IMR-90 (cell line): ENCODE results near the gene PPAN. TPM values are rescaled to one million over a fixed set of nuclear protein-coding genes. Genes with fewer than 3 reads are reported as not detected.

ENCODE experiments used
- ATAC-seq: fragments of 200-7000 bp; cut with Tn5 transposase; 2 replicates; pipeline ENCODE4 v1.9.1; 2020; ENCODE audit warnings: low read depth, mild to moderate bottlenecking, moderate library complexity
- BruUV-seq: library from RNA; stranded (reverse); fragments of 400-500 nt; replicated peaks from 2 replicates; lab custom pipeline; 2021; lab: Mats Ljungman, UMichigan
- CTCF ChIA-PET: fragments of 300-600 bp; formaldehyde crosslinking; extraction: SDS; loops from one replicate; lab custom pipeline; 2021; ENCODE audit warnings: antibody characterized with exemption; lab: Yijun Ruan, JAX
- POLR2A ChIA-PET: fragments of 300-600 bp; sonication (Branson Sonifier 250); formaldehyde crosslinking; loops from one replicate; lab custom pipeline; 2022; ENCODE audit warnings: antibody characterized with exemption; ENCODE audit not compliant: unreplicated experiment; lab: Charles Lee
- DNase-seq: peaks from one replicate; pipeline ENCODE4 v3.0.0; 2013
- H2AFZ ChIP-seq: replicated peaks from 2 replicates; pipeline ENCODE3; 2013; ENCODE audit warnings: low read length, mild to moderate bottlenecking; ENCODE audit not compliant: poor library complexity
- H2AK5ac ChIP-seq: 2 replicates; pipeline ENCODE4 v1.6.1; 2013; ENCODE audit warnings: low read depth, low read length, inconsistent platforms
- H2AK9ac ChIP-seq: replicated peaks from 2 replicates; pipeline ENCODE3; 2013; ENCODE audit warnings: mild to moderate bottlenecking, low read depth, low read length, moderate library complexity; ENCODE audit not compliant: poor library complexity
- H2BK120ac ChIP-seq: 2 replicates; pipeline ENCODE4 v1.6.1; 2013; ENCODE audit warnings: low read depth, low read length, inconsistent platforms
- H2BK15ac ChIP-seq: 3 replicates; pipeline ENCODE4 v1.6.1; 2013; ENCODE audit warnings: low read depth, low read length, inconsistent platforms
- H2BK20ac ChIP-seq: 2 replicates; pipeline ENCODE4 v1.6.1; 2013; ENCODE audit warnings: low read depth, mild to moderate bottlenecking, inconsistent platforms, low read length, moderate library complexity
- H2BK5ac ChIP-seq: 2 replicates; pipeline ENCODE4 v1.6.1; 2013; ENCODE audit warnings: mild to moderate bottlenecking, low read depth, low read length, inconsistent platforms; ENCODE audit not compliant: poor library complexity, severe bottlenecking
- H3K14ac ChIP-seq: replicated peaks from 2 replicates; pipeline ENCODE4 v1.6.1; 2013; ENCODE audit warnings: low read depth, low read length, inconsistent platforms
- H3K18ac ChIP-seq: 2 replicates; pipeline ENCODE4 v1.6.1; 2013; ENCODE audit warnings: low read depth, low read length, control low read depth
- H3K23ac ChIP-seq: 2 replicates; pipeline ENCODE4 v1.6.1; 2013; ENCODE audit warnings: low read depth, low read length, inconsistent platforms
- H3K27ac ChIP-seq: 2 replicates; pipeline ENCODE4 v1.5.1; 2013; ENCODE audit warnings: mild to moderate bottlenecking, control low read depth, low read length; ENCODE audit not compliant: insufficient read depth
- H3K27me3 ChIP-seq: 2 replicates; pipeline ENCODE4 v1.6.1; 2013; ENCODE audit warnings: low read length; ENCODE audit not compliant: control insufficient read depth, insufficient read depth
- H3K36me3 ChIP-seq: 2 replicates; pipeline ENCODE4 v1.6.1; 2013; ENCODE audit warnings: low read length, mixed read lengths; ENCODE audit not compliant: control insufficient read depth, insufficient read depth
- H3K4ac ChIP-seq: 2 replicates; pipeline ENCODE4 v1.6.1; 2013; ENCODE audit warnings: low read depth, low read length, inconsistent platforms
- H3K4me1 ChIP-seq: 2 replicates; pipeline ENCODE4 v1.6.1; 2013; ENCODE audit warnings: low read length, mixed read lengths; ENCODE audit not compliant: control insufficient read depth, insufficient read depth
- H3K4me2 ChIP-seq: 2 replicates; pipeline ENCODE4 v1.6.1; 2013; ENCODE audit warnings: low read depth, mild to moderate bottlenecking, control low read depth, low read length, moderate library complexity
- H3K4me3 ChIP-seq: 2 replicates; pipeline ENCODE4 v1.5.1; 2013; ENCODE audit warnings: low read depth, mild to moderate bottlenecking, control low read depth, low read length, moderate library complexity; ENCODE audit not compliant: insufficient read depth
- H3K56ac ChIP-seq: 2 replicates; pipeline ENCODE4 v1.6.1; 2013; ENCODE audit warnings: low read length, inconsistent platforms; ENCODE audit not compliant: insufficient read depth; ENCODE audit errors: extremely low read depth
- H3K79me1 ChIP-seq, 2 experiments: 2 replicates each; pipeline ENCODE4 v1.6.1; 2013; ENCODE audit warnings: low read length in 2 of 2, inconsistent platforms in 1 of 2, low read depth in 1 of 2
- H3K9ac ChIP-seq: 2 replicates; pipeline ENCODE4 v1.6.1; 2013; ENCODE audit warnings: low read depth, low read length, control low read depth
- H3K9me1 ChIP-seq: 2 replicates; pipeline ENCODE4 v1.6.1; 2013; ENCODE audit warnings: low read length, inconsistent platforms; ENCODE audit not compliant: insufficient read depth
- H3K9me3 ChIP-seq: 2 replicates; pipeline ENCODE4 v1.6.1; 2013; ENCODE audit warnings: low read length; ENCODE audit not compliant: control insufficient read depth, insufficient read depth
- H4K20me1 ChIP-seq: 2 replicates; pipeline ENCODE4 v1.6.1; 2013; ENCODE audit warnings: low read length, inconsistent platforms; ENCODE audit not compliant: insufficient read depth
- H4K5ac ChIP-seq: 2 replicates; pipeline ENCODE4 v1.6.1; 2013; ENCODE audit warnings: mild to moderate bottlenecking, low read depth, low read length, control low read depth
- H4K8ac ChIP-seq, 2 experiments: 2 replicates each; pipeline ENCODE4 v1.6.1; 2013; ENCODE audit warnings: low read depth in 2 of 2, low read length in 2 of 2, control low read depth in 1 of 2, inconsistent platforms in 1 of 2
- H4K91ac ChIP-seq: 2 replicates; pipeline ENCODE4 v1.6.1; 2013; ENCODE audit warnings: low read depth, low read length, inconsistent platforms; ENCODE audit not compliant: insufficient read depth
- BHLHE40 ChIP-seq: fragments of 150-350 bp; IDR thresholded peaks from 2 replicates; pipeline ENCODE4 v1.6.1; 2016; ENCODE audit warnings: mild to moderate bottlenecking, low read depth, low read length
- CEBPB ChIP-seq: IDR thresholded peaks from 2 replicates; pipeline ENCODE4 v1.6.1; 2012; ENCODE audit warnings: low read depth, low read length, improper control_type of control experiment
- CHD1 ChIP-seq: IDR thresholded peaks from 2 replicates; pipeline ENCODE4 v1.6.1; 2012; ENCODE audit warnings: low read depth, low read length, improper control_type of control experiment
- CTCF ChIP-seq: conservative IDR thresholded peaks from 2 replicates; pipeline ENCODE4 v1.5.1; 2012; ENCODE audit warnings: mild to moderate bottlenecking, low read depth, low read length, improper control_type of control experiment
- FOS ChIP-seq: fragments of 150-350 bp; IDR thresholded peaks from 2 replicates; pipeline ENCODE4 v1.6.1; 2016; ENCODE audit warnings: low read depth, low read length
- MAFK ChIP-seq: IDR thresholded peaks from 2 replicates; pipeline ENCODE4 v1.6.1; 2012; ENCODE audit warnings: low read depth, low read length, improper control_type of control experiment
- MAZ ChIP-seq: IDR thresholded peaks from 2 replicates; pipeline ENCODE4 v1.6.1; 2012; ENCODE audit warnings: low read depth, mild to moderate bottlenecking, low read length, improper control_type of control experiment, moderate library complexity, borderline replicate concordance
- MXI1 ChIP-seq: IDR thresholded peaks from 2 replicates; pipeline ENCODE4 v1.6.1; 2012; ENCODE audit warnings: low read depth, mild to moderate bottlenecking, low read length, moderate library complexity, borderline replicate concordance
- NFE2L2 ChIP-seq: fragments of 150-350 bp; IDR thresholded peaks from 2 replicates; pipeline ENCODE4 v1.6.1; 2016; ENCODE audit warnings: low read depth, mild to moderate bottlenecking, low read length
- POLR2A ChIP-seq: IDR thresholded peaks from 2 replicates; pipeline ENCODE4 v1.6.1; 2012; ENCODE audit warnings: mild to moderate bottlenecking, low read depth, low read length
- RAD21 ChIP-seq: IDR thresholded peaks from 2 replicates; pipeline ENCODE4 v1.6.1; 2012; ENCODE audit warnings: low read length, improper control_type of control experiment
- RCOR1 ChIP-seq: IDR thresholded peaks from 2 replicates; pipeline ENCODE4 v1.6.1; 2012; ENCODE audit warnings: mild to moderate bottlenecking, low read length, improper control_type of control experiment; ENCODE audit not compliant: insufficient replicate concordance
- RFX5 ChIP-seq: IDR thresholded peaks from 2 replicates; pipeline ENCODE4 v1.8.0; 2012; ENCODE audit warnings: low read depth, mild to moderate bottlenecking, low read length, moderate library complexity
- SMC3 ChIP-seq: fragments of 150-350 bp; IDR thresholded peaks from 2 replicates; pipeline ENCODE4 v1.6.1; 2016; ENCODE audit warnings: low read depth, mild to moderate bottlenecking, antibody characterized with exemption, low read length, moderate library complexity
- USF2 ChIP-seq: fragments of 150-350 bp; IDR thresholded peaks from 2 replicates; pipeline ENCODE4 v1.6.1; 2017; ENCODE audit warnings: mild to moderate bottlenecking, antibody characterized with exemption, low read length, low read depth
- WGBS, 2 experiments: methylation state at CpG; one replicate each; pipeline versions ENCODE4 v1.1.5 to v1.1.7; 2013; ENCODE audit warnings: missing lambda C conversion rate in 2 of 2; ENCODE audit not compliant: insufficient read length in 1 of 2; ENCODE audit errors: extremely low coverage in 2 of 2; 5-methylcytosine and 5-hydroxymethylcytosine counted together
- dilution Hi-C: fragments of 300-500 bp; cut with HindIII; formaldehyde crosslinking; loops from one replicate; pipeline ENCODE4 v1.14.3; 2018; ENCODE audit warnings: low sequenced_read_pairs; ENCODE audit not compliant: unreplicated experiment
- in situ Hi-C: fragments of 300-500 bp; cut with MboI; formaldehyde crosslinking; loops from 3 replicates; pipeline ENCODE4 v1.14.3; 2019; ENCODE audit warnings: low sequenced_read_pairs, inconsistent platforms, mixed read lengths
- intact Hi-C: fragments of 100-400 bp; cut with micrococcal nuclease; formaldehyde crosslinking; loops from 2 replicates; pipeline ENCODE4 v1.10.0; 2022
- polyA plus RNA-seq, 3 experiments: library from polyadenylated mRNA; depleted of rRNA; stranded (reverse); fragments of >200 nt; gene quantifications; 2 replicates each; pipeline ENCODE4 v1.2.3, GENCODE V29; 2012; ENCODE audit warnings: low replicate concordance in 1 of 3
- total RNA-seq: library from RNA; depleted of rRNA; stranded (reverse); fragments of >200 nt; gene quantifications from 2 replicates; pipeline ENCODE4 v1.2.3, GENCODE V29; 2012

The PPAN gene
- total and polyA plus RNA-seq, 2 of the 4 experiments (the other 2 are of a cell fraction): 24.0 to 41.6 TPM

DNA sequence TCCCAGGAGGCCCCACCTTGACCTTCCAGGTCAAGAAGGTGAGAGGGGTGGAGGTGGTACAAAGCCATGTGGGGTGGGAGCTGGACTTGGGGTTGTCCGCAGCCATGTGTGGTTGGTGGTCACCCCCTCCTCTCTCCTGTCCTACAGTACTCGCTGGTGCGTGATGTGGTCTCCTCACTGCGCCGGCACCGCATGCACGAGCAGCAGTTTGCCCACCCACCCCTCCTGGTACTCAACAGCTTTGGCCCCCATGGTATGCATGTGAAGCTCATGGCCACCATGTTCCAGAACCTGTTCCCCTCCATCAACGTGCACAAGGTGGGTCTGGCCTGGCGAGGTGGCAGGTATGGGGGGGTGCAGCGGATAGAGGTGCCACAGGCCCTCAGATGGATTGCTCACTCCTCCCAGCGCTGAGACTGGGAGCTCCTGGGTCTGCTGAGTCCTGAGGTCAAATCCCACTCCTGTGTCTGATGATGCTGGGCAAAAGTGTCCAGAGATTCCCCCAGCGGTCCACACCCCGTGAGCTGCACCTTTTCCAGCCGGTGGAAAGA is 1.7 kb downstream of the PPAN start:
- Histone ChIP-seq H3K36me3 (peaks cover 35% of the 10 kb centered on the region), H3K79me1 (peaks cover 16 to 38% of the 10 kb centered on the region in 2 experiments), H3K18ac (no peak overlapping the region), H3K23ac (no peak overlapping the region), H3K4me1 (peaks cover 2% of the 10 kb centered on the region), H3K4ac (no peak overlapping the region), H3K4me2 (no peak overlapping the region), H2AK9ac (no peak overlapping the region), H2AK5ac (no peak overlapping the region), H3K14ac (no peak overlapping the region), H3K9me3 (no peaks in the 10 kb centered on the region), H4K20me1 (0 out of 2 replicates have a peak, but pooled peaks cover 5% of the 10 kb centered on the region), H3K56ac (no peak overlapping the region), H3K9ac (no peak overlapping the region; the same call in 1 of the 2 replicates), H3K27ac (no peak overlapping the region), H4K91ac (no peak overlapping the region), H2BK15ac (no peak overlapping the region), H4K8ac (no peak overlapping the region; a peak in 1 of 4 replicates), H2AFZ (no peak overlapping the region), H3K27me3 (no peaks in the 10 kb centered on the region), H3K4me3 (no peak overlapping the region), H3K9me1 (no peaks in the 10 kb centered on the region), H2BK120ac (no peak overlapping the region), H4K5ac (no peak overlapping the region), H2BK5ac (no peak overlapping the region), H2BK20ac (no peak overlapping the region)
- intact Hi-C loops: loop anchor here (5.0 kb wide), 1 partner anchor 144 kb away; the partner anchor contains the start of gene MRPL4
- WGBS, 2 experiments: 91% methylated on average over 3 of the region's 14 CpGs; no CpG with 5 or more reads in 1 of the 2 experiments
- in situ Hi-C loops: no loop called here
- ATAC-seq (no peak), DNase-seq (no peak)
- BruUV-seq: no TSS peak
- dilution Hi-C loops: no loop called here
- no peak for TF ChIP-seq SMC3
- TF ChIP-seq POLR2A: no peak
- TF ChIP-seq NFE2L2: no peak
- TF ChIP-seq BHLHE40: no peak
- TF ChIP-seq MAFK: no peak
- no peak for TF ChIP-seq RFX5
- no peak for TF ChIP-seq USF2
- TF ChIP-seq CEBPB: no peak
- TF ChIP-seq MXI1: no peak
- TF ChIP-seq CTCF: no peak
- TF ChIP-seq MAZ: no peak
- TF ChIP-seq RAD21: no peak
- no peak for TF ChIP-seq CHD1
- no peak for TF ChIP-seq FOS
- no peak for TF ChIP-seq RCOR1
- CTCF ChIA-PET: no interaction called here
- POLR2A ChIA-PET: interaction anchor here (0.6 kb wide), 1 partner anchor 96 kb away, joined by 15 read pairs; no protein-coding TSS in a partner anchor
